HG03521 (cell line): Measurements from ENCODE around the gene ACOD1.
"Not testable (repeated sequence)": the region's sequence is repeated elsewhere in the genome, so short reads cannot be mapped to it uniquely, and the experiment has no call there.

ENCODE experiments used
- ATAC-seq: cut with Tn5 transposase; IDR thresholded peaks from one replicate; pipeline ENCODE4 v1.9.1; 2021; ENCODE audit warnings: mild to moderate bottlenecking, moderate library complexity; ENCODE audit not compliant: unreplicated experiment

ACOD1 gene

GRCh38 chr13:76950101-76950500 lies 1.8 kb downstream of the ACOD1 start:
- no peak for ATAC-seq

DNA sequence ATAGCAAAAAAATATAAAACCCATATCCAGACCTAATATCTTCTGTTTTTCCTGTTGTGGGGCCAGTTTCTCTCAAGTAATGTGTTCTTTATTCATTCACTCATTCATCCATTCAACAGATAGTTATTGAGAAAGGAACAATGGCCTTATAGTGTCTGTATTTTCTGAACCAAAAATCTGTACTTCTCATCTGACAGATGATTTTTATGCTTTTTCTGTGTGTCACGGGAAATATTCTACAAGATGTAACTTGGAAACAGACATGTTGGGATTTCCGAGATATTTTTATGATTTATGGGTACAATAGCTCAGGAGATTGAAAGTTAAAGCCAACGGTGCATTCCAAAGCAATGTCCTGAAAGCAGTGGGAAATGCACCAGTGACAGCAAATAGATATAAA lies 5.7 kb downstream of the ACOD1 start:
- no peak for ATAC-seq

DNA sequence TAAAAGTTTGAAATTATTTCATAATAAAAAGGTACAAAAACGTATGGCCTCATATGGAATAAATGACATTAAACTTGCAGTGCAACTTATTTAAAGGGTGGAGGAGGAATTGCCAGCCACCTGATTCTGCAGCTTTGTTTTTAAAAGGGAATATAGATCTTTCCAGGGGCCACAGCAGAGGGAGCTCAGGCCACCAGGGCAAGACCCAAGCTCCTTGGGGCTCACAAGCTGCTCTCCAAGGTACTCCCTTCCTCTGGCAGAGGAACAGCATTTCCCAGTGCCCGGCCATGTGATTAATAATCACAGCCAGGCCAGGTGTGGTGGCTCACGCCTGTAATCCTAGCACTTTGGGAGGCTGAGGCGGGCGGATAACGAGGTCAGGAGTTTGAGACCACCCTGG lies 6.2 kb downstream of the ACOD1 start:
- no peak for ATAC-seq

- no peak for ATAC-seq
Measured at GRCh38 chr13:76955193-76955592, 6.9 kb downstream of the ACOD1 start.

GRCh38 chr13:76955661-76956060 lies 7.3 kb downstream of the ACOD1 start:
- no peak for ATAC-seq

DNA sequence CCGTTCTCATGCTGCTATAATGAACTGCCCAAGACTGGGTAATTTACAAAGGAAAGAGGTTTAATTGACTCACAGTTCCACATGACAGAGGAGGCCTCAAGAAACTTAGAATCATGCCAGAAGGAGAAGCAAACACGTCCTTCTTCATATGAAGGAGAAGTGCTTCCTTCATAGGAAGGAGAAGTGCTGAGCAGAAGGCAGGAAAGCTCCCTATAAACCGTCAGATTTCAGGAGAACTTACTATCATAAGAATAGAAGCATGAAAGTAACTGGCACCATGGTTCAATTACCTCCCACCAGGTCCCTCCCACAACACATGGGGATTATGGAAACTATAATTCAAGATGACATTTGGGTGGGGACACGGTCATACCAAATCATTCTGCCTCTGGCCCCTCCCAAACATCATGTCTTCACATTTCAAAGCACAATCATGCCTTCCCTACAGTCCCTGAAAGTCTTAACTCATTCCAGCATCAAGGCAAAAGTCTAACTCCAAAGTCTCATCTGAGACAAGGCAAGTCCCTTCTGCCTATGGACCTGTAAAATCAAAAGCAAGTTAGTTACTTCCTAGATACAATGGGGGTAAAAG lies 10.6 kb downstream of the ACOD1 start:
- no peak for ATAC-seq

DNA sequence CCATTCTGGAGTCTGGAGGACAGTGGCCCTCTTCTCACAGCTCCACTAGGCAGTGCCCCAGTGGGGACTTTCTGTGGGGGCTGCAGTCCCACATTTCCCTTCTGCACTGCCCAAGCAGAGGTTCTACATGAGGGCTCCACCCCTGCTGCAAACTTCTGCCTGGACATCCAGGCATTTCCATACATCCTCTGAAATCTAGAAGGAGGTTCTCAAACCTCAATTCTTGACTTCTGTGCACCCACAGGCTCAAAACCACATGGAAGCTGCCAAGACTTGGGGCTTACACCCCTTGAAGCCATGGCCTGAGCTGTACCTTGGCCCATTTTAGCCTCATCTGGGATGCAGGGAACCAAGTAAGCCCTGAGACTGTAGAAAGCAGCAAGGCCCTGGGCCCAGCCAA lies 11.4 kb downstream of the ACOD1 start:
- not testable (repeated sequence) for ATAC-seq

GRCh38 chr13:76965759-76966421 lies 17.6 kb downstream of the ACOD1 start:
- ATAC-seq, result no peak

- ATAC-seq, result no peak
Measured at GRCh38 chr13:76967031-76967430, 18.7 kb downstream of the ACOD1 start.

- no peak for ATAC-seq
Measured at GRCh38 chr13:76968041-76968440, 19.7 kb downstream of the ACOD1 start.

GRCh38 chr13:76969488-76970365 lies 21.4 kb downstream of the ACOD1 start:
- ATAC-seq, result no peak

DNA sequence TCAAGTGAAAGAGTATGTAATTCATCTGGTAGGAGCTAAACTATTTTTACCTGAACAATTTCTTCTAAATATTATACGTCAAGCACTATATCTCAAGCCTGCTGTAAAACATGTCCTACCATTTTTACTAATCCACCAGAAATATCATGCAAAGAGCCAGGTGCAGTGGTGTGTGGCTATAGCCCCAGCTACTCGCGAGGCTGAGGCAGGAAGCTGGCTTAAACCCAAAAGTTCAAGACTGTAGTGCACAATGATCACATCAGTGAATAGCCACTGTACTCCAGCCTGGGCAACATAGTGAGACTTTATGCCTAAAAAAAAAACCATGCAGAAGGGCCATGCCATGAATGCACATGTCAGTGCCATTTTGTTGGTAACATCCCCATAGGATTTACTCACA lies 22.9 kb downstream of the ACOD1 start:
- ATAC-seq, result no peak

- no peak for ATAC-seq
Measured at GRCh38 chr13:76971851-76972829, 23.8 kb downstream of the ACOD1 start.

DNA sequence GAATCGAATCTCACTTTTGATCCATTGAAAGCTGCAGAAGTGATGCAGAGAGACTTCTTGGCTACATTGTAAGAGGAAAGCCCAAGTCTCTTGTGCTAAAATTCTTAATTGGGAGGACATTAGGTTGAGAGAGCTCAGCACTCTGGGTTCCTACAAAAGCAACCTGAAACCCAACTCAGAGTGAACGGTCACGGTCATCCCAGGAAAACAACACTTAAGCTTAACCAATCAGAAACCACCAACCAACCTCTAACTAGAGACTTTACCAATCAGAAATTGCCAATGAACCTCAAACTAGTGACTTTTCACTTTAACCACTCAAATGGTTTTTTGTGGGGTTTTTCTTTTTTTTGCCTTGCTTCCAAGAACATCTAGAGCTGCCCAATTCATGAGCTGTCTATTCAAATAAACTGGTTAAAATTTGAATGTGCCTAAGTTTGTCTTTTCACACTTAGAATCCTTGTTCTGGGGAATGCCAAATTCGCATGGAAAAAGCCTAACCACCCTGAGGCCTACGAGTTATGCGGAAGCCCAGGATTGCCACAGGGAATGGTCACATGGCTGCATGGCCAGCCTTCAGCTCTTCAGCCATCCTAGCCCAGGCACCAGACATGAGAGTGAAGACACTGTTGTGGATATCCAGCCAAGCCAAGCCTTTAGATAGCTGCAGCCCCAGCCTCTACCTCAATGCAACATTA lies 25.8 kb downstream of the ACOD1 start:
- no peak for ATAC-seq

DNA sequence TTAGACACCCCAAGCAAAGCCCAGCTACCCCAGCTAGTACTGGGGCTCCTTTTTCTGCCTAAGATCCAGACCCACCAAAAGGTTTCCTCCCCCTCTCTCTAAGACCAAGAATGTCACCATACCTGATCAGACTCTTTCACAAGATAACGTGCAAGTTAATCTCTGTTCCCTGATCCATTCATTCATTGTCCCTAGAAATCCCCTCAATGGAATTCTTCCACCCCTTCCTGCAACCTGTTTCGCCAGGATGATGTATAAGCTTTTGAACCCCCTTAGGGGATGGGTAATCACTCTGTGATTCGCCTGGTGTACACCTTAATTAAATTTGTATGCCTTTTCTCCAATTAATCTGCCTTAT lies 26.3 kb downstream of the ACOD1 start:
- no peak for ATAC-seq

- ATAC-seq, result no peak
Measured at GRCh38 chr13:76975863-76976262, 27.6 kb downstream of the ACOD1 start.

GRCh38 chr13:76976490-76976889 lies 28.2 kb downstream of the ACOD1 start:
- ATAC-seq, result no peak

GRCh38 chr13:76976929-76977328 lies 28.6 kb downstream of the ACOD1 start:
- no peak for ATAC-seq

GRCh38 chr13:76980075-76980718 lies 31.9 kb downstream of the ACOD1 start:
- ATAC-seq, result peak; percentile 99

- no peak for ATAC-seq
Measured at GRCh38 chr13:76982061-76982460, 33.8 kb downstream of the ACOD1 start.
